Measurements from ENCODE around the gene LRRC8A.
"Not testable (repeated sequence)": the region's sequence is repeated elsewhere in the genome, so short reads cannot be mapped to it uniquely, and the experiment has no call there.

LRRC8A gene

DNA sequence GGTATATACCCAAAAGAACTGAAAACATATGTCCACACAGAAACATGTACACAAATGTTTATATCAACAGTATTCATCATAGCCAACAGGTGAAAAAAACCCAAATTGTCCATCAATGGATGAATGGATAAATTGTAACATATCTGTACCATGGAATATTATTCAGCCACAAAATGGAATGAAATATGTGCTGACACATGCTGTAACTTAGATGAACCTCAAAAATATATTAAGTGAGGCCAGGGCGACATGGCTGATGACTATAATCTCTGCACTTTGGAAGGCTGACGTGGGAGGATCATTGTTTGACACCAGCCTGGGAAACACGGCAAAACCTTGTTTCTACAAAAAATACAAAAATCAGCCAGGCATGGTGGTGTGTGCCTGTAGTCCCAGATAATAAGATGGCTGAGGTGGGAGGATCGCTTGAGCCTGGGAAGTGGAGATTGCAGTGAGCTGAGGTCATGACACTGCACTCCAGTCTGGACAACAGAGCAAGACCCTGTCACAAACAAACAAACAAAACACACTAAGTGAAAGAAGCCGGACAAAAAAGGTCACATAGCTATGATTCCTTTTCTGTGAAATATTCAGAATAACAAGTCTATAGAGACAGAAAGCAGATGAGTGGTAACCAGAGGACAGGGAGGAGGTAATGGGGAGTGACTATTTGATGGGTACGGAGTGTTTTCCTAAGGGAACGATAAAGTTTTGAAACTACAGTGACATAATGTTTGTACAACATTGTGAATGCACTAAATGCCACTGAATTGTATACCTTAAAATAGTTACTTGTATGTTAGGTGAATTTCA is 11.6 kb upstream of the LRRC8A start:
- no peak for DNase-seq

DNA sequence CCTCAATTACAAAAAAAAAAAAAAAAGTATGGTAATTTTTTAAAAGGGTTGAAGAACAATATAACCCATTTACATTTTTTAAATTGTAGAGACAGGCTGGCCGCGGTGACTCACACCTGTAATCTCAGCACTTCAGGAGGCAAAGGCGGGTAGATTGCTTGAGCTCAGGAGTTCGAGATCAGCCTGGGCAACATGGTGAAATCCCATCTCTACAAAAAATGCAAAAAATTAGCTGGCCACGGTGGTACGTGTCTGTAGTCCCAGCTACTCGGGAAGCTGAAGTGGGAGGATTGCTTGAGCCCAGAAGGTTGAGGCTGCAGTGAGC is 11.0 kb upstream of the LRRC8A start:
- not testable (repeated sequence) for DNase-seq

DNA sequence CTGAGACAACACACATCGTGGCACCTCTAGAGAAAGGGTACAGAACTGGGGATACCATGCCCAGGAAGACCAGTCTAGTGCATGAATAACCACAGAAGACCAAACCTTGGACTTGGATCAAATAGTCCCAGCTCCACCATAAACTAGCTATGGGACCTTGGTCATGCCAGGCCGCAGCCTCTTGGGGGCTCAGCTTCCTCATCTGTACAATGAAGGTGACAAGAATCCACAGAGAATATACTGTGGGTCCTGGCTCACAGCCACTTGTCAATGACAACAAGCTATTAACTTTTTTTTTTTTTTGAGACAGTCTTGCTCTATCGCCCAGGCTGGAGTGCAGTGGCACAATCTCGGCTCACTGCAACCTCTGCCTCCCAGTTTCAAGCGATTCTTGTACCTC is 4.1 kb upstream of the LRRC8A start:
- no peak for DNase-seq

DNA sequence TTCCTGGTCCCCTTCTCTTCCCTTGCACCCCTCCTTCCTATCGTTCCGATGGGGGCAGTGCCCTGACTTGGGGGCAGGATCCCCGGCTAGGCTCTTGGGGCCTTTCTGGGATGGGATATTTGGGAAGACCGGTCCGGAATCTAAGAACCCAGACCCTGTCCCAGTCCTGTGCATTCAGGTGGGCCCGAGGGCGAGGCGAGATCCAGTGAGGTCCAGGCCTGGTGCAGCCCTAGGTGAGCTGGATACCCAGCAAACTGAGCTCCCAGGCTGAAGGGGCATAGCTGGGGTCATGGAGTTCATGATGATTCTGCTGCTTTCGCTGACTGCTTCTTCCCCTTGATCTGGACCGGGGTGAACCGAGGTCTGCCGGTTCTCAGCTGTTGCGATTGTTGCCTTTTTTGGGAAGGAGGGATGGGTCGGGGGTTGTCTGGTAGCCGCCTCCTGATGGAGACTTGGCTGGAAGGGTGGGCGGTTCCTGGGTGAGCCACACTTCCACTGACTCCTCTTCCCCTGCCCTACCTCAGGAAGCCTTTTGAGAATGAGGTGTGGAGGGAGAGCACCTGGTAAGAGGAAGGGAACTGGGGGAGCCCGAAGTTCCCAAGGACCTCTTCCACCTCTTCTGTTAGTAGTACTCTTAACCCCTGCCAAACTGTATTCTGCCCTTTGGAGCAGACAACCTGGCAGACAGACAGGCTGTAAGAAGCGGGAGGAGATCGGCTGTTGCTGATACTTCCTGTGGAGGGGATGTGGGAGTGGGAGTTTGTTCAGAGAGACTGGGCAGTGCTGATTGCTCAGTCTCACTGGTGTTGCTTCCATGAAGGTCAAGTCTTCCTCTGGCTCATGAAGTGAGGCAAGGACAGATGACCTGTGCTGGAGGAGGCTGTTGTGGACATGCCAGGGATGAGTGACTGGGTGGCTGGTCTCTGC is 1.0 kb downstream of the LRRC8A start:
- DNase-seq = peak; percentile 64 to 84

DNA sequence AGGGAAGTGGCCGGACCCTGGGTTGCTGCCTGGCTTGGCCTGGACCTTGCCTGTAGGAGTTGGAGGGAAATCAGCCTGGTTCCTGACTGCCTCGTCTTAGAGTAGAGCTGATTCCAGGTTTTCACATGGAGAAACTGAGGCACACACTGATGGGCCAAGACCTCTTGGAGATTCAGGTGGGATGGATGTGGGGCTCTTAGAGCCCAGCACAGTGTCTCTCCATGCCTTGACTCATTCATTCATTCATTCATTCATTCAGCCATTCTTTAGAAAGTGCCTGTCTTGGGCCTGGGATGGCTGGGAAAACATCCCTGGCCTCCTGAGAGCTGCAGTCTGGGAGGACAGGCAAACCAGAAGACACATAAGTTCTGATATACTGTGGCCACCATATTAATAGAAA is 2.2 kb downstream of the LRRC8A start:
- no peak for DNase-seq

DNA sequence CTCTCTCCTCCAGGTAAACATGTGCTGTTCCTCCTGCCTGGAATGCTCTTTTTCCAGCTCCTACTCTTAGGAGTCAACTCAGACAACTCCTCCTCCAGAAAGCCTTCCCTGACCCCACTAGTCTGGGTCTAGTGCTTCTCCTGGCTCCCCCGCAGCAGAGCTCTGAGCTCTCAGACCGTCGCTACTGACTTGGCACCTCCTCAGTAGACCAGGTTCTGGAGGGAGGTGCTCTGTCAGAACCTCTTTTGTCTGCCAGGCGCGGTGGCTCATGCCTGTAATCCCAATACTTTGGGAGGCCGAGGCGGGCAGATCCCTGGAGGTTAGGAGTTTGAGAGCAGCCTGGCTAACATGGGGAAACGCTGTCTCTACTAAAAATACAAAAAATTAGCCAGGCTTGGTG is 3.4 kb downstream of the LRRC8A start:
- DNase-seq = no peak

DNA sequence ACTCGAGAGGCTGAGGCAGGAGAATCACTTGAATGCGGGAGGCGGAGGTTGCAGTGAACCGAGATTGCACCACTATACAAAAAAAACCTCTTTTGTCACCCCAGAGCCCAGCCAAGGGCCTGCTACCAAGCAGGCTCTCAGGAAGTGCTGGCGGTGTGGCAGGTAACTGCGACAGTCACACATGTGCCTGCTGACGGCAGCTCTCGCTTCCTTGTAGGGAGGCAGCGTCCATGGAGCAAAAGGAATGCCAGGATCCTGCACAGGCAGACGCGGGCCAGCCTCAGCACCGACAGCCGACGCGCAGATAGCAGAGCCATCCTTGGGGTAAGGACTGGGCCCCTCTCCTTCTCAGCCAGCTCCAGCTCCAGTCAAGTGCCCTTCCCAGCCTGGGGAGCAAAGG is 3.9 kb downstream of the LRRC8A start:
- no peak for DNase-seq

DNA sequence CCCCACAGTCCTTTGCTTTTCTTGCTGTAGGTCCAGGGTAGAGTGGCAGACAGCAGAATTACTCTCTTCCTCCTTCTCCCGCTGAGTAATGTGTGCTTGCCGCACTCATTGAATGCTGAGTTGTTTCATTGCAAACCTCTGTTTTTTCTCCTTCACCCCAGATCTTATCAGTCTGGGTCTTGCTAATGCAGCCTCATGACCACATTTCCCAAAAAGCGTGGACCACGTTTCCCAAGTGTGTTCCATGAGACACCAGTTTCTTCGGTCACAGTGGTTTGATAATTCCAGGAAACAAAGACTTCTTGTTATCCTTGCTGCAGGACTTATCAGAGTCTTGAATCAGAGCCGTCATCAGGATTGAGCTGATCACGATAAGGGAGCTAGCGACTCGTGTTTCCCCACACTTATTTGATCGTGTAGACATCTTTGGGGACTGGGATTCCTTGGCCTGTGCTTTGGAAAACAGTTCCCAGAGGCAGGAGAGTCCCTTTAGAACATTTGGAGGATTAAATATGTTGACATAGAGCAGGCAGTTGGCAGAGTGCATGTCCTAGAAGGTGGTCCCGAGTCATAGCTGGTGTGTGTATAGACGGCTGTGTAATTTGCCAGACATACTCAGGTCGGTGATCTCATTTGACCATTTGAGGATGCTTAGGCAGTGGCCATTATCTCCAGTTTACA is 4.4 kb downstream of the LRRC8A start:
- no peak for DNase-seq

DNA sequence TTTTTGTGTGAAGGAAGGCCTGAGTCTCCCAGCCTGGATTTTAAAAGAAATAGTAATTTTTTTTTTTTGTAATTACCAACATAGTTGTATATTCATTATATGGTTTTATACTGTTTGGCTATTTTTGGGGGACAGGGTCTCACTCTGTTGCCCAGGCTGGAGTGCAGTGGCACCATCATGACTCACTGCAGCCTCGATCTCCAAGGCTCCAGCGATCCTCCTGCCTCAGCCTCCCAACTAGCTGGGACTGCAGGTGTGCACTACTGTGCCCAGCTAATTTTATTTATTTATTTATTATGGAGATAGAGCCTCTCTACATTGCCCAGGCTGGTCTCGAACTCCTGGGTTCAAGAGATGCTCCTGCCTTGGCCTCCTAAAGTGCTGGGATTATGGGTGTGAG is 5.1 kb downstream of the LRRC8A start:
- DNase-seq = no peak

DNA sequence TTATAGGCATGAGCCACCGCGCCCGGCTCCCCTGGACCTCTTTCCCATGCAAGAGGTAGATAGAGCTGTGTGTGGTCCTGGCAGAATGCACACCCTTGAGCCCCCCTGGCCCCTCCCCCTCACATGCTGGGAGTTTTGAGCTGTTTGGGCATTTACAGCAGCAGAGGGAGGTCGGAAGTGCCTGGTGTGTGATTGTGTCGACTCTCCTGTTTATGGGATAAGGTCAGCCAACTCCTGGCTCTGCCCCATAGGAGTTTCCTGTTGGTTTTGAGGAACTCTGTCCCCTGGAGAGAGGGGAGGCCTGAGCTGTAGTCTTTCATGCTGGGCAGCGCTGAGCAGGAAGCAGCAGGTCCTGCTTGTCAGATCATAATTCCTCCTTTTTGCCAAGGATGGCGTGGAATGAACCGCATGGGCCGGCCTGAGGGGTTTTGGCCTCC is 6.0 kb downstream of the LRRC8A start:
- DNase-seq = no peak

DNA sequence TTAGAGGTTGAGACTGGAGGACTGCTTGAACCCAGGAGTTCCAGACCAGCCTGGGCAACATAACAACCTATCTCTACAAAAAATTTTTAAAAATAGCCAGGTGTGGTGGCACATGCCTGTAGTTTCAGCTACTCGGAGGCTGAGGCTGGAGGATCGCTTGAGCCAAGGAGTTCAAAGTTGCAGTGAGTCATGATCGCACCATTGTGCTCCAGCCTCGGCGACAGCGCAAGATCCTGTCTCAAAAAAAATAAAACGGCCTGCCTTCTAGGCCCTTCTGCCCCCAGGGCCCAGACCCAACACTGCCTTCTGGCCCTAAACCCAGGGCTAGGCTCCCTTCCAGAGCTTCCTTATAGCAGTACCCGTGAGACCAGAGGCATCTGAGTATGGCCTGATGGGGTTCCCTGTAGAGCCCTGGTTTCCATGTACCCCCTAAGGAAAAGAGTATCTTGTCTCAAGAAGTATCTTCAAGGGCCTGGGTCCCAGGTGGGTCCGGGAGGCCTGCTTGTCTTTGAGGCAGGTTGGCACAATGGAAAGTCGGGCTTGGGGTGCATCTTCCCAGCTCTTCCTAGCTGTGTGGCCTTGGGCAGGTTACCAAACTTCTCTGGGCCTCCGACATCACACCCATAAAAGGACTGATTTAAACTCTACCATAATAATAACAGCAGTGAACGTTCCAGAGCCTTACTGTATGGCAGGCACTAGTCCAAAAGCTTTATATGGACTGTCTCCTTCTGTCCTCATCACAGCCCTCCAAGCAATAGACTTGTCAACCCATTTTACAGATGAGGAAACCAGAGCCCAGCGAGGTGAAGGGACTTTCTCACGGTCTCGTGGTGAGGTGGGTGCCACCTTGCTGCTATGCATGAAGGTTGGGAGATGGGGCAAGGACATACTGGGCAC is 9.6 kb downstream of the LRRC8A start:
- no peak for DNase-seq

DNA sequence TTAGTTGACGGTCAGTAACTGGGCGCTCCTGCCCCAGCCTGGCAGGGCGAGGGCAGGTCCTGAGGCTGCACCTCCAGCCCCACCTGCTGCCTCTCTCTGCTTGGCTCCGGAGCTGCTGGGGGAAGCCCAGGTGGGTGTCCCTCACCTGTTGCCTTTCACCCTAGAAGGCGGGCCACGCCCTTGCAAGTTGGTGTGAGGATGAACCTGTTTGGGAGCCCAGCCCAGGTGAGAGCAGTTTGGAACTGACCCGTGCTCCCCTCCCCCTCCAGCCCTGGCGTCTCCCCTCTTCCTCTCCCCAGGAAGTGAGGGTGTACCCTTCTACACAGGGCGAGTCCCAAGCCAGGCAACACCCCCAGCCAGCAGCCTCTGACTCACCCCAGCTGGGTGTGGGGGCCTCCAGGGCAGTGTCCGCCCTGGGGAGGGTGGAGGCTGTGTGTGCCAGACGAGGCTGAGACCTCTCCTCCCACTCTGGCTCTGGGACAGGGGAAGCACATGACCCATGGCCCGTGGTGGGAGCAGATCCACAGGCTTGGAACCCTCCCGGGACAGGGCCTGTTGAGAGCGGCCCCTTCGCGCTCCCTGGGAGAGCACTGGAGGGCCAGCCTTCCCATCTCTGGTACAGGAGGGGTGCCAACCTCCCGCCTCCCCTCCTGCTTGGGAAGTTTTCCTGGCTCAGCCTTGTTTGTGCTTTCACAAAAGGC is 10.4 kb downstream of the LRRC8A start:
- peak; percentile 61 to 80 for DNase-seq

DNA sequence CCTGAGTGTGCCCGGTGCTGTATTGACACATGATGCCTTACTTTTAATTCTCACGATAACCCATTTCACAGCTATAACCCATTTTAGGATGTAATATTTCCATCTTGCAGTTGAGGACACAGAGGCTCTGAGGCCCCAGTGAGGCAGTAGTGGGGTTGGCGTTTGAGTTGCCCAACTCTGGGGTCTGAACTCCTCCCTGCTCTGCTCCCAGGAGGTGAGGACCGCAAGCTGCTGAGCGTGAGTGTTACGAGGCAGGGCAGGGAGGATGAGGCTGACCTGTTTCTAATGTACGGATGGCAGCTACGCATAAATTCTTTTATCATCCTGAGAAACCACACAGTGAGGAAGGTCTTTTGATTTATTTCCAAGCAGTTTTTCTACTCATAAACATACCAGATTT is 11.4 kb downstream of the LRRC8A start:
- no peak for DNase-seq

DNA sequence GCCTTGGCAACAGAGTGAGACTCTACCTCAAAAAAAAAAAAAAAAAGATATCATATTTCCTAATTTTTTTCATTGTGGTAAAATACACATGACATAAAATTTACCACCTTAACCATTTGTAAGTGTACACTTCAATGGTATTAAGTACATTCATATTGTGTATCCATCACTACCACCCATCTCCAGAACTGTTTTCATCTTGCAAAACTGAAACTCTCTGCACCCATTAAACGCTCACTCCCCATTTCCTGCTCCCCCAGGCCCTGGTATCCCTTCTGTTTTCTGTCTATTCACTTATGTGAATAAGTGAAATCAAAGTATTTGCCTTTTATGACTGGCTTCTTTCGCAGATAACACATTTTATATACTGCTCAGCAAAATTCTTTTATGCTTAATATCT is 12.8 kb downstream of the LRRC8A start:
- no peak for DNase-seq

DNA sequence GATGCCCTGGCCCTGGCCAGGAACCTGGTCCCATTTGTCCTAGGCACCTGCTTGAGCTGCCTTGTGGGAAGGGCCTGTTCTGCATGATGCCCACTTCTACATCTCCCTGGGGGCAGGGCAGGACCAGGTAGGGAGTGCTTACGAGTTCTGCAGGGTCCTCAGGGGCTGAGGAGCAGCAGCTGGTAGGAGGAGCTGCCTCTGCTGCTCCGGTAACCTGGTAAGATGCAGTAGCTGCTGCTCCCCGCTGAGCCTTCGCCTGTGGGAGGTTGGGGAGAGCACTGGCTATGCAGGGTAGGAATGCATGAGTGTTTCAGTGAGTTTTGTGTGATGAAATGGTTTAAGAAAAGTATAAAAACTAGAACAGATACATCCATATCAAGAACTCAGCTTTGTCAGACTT is 13.6 kb downstream of the LRRC8A start:
- no peak for DNase-seq

DNA sequence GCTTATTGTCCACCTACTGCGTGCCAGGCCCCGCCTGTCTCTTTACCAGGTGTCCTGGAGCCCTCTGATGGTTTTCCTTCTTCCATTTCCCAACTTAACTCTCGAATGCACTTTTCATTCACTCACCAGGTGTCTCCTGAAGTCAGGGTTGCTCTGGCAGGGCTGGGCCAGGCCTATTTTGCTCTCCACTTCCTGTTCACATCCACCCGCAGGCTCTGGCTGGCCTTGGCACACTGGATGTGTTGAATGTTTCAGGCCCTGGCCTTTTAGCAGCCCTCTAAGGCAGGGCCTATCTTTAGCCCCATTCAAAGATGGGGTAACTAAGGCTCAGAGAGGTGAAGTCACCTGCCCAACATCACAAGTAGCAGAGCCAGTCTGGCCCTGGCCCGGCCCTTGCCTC is 16.4 kb downstream of the LRRC8A start:
- no peak for DNase-seq

DNA sequence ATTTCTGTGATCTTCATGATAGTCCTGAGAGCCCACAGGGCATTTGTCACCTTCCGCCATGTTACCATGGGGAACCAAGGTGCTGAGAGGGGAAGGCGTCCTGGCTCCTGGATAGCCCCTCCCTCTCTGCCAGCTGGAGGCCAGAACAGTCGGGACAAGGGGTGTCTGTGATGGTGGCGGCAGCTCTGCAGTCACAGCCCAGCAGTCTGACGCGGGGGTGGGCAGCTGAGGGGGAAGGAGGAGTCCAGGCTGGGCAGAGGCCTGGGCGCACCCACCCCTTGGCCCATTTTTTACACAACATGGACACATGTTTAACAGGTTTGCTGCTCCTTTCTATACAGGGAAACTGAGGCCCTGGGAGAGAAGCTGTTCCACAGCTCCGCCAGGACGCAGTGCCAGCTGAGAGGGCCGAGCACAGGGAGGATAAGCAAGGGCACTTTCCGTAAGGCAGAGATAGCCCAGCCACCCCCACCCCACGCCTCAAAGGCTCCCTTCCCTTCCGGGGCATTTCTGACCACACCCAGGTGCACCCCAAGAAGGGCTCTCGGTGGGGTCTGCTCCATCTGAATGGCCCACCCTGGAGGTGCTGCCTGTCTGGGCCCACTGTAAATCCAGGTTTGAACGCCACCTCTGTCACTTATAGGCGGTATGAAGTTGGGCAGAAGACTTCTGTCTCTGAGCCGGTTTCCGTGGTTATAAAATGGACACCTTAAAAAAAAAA is 17.1 kb downstream of the LRRC8A start:
- no peak for DNase-seq

DNA sequence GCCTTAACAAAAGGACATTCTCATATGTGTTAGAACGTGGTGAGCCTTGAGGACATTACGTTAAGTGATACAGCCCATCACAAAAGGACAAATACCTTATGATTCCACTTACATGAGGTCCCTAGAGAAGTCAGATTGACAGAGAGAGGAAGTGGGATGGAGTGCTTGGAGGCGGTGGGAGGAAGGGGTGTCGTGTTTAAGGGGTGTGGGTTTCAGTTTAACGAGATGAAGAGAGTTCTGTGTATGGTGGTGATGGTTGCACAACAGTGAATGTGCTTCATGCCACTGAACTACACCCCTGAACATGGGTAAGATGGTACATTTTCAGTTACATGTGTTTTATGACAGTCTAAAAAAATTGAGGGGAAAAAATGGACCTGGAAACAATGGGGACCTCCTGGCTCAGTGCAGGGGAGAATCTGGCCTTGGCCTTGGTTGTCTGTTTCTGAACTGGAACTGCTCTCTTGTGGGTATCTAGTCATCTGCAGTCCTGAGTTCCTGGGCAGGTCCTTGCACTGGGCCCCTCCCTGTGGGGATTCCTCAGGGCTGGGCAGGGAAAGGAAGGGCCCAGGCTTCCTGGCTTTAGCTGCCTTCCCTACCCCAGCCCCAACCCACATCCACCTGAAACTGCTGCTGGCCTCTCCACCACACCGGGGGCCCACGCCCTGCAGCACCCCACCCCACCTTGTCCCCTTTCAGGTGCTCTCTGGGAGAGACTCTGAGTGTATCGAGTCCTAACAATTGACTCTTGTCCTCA is 17.8 kb downstream of the LRRC8A start:
- peak; percentile 33 to 54 for DNase-seq

DNA sequence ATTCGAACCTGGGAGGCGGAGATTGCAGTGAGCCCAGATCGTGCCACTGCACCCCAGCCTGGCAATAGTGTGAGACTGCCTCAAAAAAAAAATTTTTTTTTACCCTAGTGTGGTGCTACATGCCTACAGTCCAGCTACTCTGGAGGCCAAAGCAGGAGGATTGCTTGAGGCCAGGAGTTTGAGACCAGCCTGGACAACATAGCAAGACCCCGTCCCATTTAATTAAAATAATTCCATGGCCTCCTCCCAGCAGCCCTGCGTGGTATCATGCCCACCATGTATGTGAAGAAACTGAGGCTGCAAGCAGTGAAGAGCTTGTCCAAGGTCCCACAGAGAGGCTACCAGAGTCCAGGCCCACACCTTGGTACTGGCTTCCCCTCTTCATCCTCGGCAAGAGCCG is 19.4 kb downstream of the LRRC8A start:
- DNase-seq = no peak

DNA sequence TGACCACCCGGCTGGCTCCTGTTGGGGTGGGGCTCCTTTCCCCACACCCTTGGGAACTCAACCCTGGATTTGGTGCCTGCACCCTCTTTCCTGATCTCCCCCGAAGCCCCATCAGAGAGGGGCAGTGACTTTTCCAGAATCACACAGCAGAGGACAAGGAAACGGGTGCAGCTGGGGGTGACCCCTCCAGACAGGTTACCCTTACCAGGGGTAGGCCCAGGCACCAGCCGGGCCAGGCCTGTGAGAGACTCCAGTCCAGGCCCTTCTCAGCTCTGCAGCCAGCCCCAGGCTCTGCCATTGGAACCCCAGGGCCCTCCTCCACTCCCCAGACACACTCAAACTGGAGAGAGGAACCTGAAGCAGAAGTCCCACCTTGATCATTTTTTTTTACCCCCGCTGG is 19.9 kb downstream of the LRRC8A start:
- no peak for DNase-seq

Measured in inflammatory macrophage (primary cell).